GM18508 (cell line): ENCODE data around the gene DOCK11.
"Not testable (repeated sequence)": the region's sequence is repeated elsewhere in the genome, so short reads cannot be mapped to it uniquely, and the experiment has no call there.

Source experiments
- ATAC-seq: cut with Tn5 transposase; IDR thresholded peaks from one replicate; pipeline ENCODE4 v1.9.1; 2021; ENCODE audit warnings: moderate number of reproducible peaks; ENCODE audit not compliant: insufficient read depth, unreplicated experiment

DOCK11 gene

DNA sequence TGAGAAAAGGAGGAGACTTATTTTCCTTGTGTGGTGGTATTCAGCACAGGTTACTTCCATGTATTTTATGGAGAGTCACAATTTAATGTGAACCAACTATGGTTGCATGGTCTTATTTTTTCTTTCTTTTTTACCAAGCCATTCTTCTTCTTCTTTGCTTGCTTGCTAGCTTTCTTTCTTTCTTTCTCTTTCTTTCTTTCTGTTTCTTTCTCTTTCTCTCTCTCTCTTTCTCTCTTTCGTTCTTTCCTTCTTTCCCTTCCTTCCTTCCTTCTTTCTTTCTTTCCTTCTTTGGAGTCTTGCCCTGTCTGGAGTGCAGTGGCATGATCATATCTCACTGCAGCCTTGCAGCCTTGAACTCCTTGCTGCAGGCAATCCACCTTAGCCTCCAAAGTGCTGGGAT lies 68.9 kb downstream of the DOCK11 start:
- no peak for ATAC-seq

DNA sequence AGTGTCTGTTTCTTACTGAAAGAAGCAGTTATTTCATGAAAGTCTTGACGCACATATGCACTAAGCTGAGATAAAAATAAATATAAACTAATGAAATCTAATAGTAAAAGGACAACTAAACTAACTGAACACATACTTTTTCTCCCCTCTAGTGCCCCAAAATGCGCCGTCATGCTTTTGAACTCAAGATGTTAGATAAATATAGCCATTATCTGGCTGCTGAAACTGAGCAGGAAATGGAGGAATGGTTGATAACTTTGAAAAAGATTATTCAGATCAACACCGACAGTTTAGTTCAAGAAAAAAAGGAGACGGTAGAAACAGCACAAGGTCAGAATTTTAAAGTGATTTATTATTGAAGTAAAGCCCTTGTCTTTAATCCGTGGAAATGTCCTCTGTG lies 70.2 kb downstream of the DOCK11 start:
- ATAC-seq, result no peak

DNA sequence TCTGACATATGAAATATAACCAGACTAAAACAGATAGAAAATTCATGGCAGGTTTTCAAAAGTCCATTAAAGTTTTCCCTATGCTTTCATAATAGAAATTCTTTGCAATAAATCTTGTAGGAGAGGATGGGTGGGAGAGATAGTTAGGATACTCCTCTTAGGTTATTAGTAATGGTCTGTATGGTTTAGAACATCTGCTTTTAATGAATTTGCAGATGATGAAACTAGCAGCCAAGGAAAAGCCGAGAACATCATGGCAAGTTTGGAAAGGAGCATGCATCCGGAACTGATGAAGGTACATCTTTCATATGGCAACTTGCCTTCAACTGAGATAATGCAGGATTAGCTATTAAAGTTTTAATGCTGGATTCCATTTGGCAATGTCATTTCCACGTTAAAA lies 70.7 kb downstream of the DOCK11 start:
- no peak for ATAC-seq

DNA sequence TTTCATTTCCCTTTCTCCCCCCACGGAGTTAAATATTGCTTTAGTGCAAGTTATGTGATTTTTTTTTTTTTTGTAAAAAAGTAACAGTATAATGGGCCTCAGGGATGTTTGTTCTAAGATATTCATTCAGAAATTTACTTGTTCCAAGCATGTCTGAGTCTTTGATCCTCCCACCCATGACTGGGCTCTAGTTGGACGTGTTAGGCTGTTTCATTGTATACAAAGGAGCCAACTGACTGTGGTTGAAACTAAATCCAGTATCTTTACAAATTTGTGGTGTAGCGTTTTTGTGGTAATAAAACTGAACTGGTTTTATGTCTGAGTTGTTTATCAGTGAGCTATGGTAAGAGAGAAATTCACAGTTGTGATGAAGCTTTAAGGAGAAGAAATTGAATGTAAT lies 74.1 kb downstream of the DOCK11 start:
- ATAC-seq, result no peak

DNA sequence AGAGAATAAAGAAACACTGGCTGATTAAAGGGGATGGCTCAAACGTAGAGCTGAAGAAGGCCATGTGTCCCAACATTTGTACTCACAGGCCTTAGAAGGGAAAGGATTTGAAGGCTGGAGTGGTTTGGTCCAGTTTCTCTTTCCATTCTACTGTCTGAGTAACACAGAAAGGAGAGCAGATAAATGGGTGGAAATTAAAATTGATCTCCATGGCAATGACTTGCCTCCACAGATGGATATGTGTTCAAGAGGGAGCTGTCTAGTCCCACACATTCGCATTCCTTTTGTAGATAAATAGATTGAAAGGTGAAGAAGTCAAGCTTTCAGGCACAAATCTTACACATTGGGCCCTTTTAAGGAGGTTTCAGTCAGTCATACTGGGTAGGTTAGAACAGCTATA lies 74.6 kb downstream of the DOCK11 start:
- no peak for ATAC-seq

DNA sequence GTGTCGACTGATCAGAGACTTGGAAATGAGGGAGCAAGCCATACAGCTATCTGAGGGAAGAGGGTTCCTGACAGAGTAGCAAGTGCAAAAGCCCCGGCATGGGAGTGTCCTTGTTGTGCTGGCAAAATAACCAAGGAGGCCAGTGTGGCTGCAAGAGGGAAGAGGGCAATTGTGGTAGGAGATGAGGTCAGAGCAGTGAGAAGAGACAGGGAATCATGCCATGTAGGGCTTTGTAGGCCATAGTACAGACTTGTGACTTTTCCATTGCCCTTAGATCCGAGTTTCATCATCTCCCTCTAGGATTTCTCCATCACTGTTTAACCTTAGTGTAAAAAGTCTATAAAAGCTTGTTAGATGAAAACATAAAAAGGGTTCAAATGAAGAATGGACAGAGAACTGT lies 76.2 kb downstream of the DOCK11 start:
- ATAC-seq, result no peak

DNA sequence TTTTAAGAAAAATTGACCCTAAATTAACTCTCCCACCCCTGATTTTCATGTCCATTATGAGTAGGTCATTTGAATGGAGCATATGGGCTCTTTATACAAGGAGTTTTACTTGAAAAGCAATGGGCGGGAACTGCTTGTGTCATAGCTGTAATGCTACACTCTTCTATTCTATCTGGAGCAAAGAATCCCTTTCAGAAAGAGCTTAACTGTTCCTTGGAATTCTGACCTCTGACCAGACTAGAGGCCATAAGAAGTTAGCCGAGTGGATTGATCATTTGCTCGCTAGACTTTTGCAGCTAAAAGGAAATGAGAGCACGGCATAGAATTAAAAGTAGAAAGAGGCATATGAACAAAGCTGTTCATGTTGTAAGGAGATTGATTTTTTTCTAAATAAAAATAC lies 79.1 kb downstream of the DOCK11 start:
- ATAC-seq, result no peak

- no peak for ATAC-seq
These were observed 81.4 kb downstream of the DOCK11 start for GRCh38 chrX:118577041-118577440.

DNA sequence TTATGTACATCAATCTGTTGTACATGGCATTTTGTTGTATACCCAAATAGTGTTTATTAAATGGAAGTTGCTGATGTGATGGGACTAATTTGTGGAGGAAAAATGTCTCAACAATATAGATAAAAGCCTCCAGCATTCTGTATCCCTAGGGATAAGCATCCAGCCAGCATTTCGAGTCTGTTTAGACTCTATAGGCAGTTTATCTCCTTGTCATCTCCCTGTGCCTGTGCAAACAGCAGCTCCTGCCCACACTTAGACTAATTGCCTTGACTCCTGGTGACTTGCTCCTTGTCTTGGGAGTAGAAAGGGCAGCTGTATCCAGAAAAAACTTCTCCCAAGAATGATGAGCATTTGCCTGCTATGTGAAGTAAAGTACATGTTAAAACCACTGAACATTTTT lies 83.8 kb downstream of the DOCK11 start:
- ATAC-seq, result no peak

- ATAC-seq, result not testable (repeated sequence)
These were observed 87.3 kb downstream of the DOCK11 start for GRCh38 chrX:118582926-118583325.

GRCh38 chrX:118583781-118584180 lies 88.2 kb downstream of the DOCK11 start:
- no peak for ATAC-seq

- ATAC-seq, result no peak
These were observed 89.7 kb downstream of the DOCK11 start for GRCh38 chrX:118585296-118585695.

- not testable (repeated sequence) for ATAC-seq
These were observed 90.6 kb downstream of the DOCK11 start for GRCh38 chrX:118586206-118586605.

DNA sequence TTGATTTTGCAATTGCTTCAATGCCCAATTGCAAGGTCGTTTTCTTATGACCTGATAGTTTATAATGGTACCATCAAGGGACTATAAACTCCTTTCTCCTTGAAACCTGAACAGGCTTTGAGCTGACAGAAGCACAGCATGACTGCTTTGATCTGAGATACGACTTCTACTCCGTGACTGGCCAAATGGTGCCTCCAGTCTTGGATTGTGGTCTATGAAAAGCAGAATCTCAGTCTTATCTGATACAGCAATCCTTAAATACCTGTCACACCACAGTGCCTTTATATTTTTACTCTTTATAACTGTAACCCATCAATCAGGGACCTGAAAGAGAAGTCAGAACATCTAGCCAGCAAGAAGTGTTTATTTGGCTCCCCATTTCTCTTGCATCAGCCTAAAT lies 93.1 kb downstream of the DOCK11 start:
- no peak for ATAC-seq

DNA sequence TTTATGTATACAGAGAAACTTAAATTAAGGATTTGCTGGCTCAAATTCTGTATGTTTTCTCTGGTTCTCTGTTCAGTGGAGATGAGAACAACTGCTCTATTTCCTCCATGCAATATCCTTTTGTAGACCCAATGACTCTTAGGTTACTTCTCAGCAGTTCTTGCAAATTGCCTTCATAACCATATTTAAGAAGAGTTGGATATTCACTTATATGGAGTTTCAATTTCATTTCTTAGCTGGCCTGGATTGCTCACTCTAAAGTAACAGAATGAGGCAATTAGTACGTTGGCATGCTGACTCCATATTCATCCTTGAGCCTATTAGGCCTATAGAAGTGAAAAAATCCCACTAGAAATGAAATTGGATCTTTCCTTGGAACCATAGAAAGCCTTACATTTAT lies 93.6 kb downstream of the DOCK11 start:
- ATAC-seq, result no peak

- no peak for ATAC-seq
These were observed 97.8 kb downstream of the DOCK11 start for GRCh38 chrX:118593407-118593806.

GRCh38 chrX:118594697-118595420 lies 99.2 kb downstream of the DOCK11 start:
- no peak for ATAC-seq

- no peak for ATAC-seq
These were observed 100.0 kb downstream of the DOCK11 start for GRCh38 chrX:118595501-118596042.

DNA sequence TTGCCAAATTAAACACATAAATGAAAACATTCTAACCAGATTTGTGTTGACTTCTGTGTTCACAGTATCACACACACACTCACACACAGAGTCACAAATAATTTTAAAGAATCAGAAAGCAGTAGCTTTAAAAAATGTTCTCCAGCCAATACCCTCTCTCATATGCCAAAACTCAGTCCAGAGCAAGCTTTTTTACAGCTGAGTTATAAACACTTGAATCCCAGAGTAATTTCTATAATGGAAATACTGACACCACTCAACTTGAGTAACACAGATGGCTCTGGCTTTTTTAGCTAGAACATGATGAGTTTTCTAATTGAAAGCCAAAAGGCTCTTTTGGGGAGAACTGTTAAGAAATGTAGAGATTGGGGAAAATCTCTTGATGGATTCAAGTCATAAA lies 100.8 kb downstream of the DOCK11 start:
- no peak for ATAC-seq

GRCh38 chrX:118603981-118604380 lies 108.4 kb downstream of the DOCK11 start:
- peak; percentile 51 for ATAC-seq

DNA sequence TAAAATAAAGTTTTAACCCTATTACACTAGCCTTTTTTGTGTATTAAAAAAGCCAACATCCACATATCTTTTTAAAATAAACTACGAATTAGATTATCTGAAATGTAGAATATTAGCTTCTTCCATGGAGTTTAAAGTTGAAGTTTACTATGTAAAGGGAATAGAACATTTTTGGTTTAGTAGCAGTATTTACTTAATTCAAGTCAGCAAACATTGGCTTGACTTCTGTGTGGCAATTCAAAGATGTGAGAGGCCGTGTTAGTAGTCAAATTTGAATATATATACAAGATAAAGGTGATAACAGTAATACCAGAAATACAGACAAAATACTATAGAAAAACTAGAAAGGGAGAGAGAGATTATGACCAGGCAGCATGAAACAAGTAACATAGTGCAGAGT lies 116.7 kb downstream of the DOCK11 start:
- ATAC-seq, result no peak

- no peak for ATAC-seq
These were observed 118.5 kb downstream of the DOCK11 start for GRCh38 chrX:118614150-118614549.
